ENCODE measurements around the gene TUBAL3.
"Not testable (repeated sequence)": the region's sequence is repeated elsewhere in the genome, so short reads cannot be mapped to it uniquely, and the experiment has no call there.

TUBAL3 gene

GRCh38 chr10:5419466-5420094 lies 15.0 kb upstream of the TUBAL3 start:
- no peak for DNase-seq

GRCh38 chr10:5418584-5418983 lies 14.0 kb upstream of the TUBAL3 start:
- DNase-seq: no peak

- peak; percentile 90 for DNase-seq
These were observed 12.4 kb upstream of the TUBAL3 start for GRCh38 chr10:5416981-5417380.

- DNase-seq: no peak
These were observed 8.6 kb upstream of the TUBAL3 start for GRCh38 chr10:5413012-5413938.

- peak; percentile 74 for DNase-seq
These were observed 7.8 kb upstream of the TUBAL3 start, which contains the start of gene NET1 for GRCh38 chr10:5412277-5412941. TSS of gene NET1 (plus strand) at chr10:5412557. CDS start at chr10:5412693, 136 bp downstream.

GRCh38 chr10:5411941-5412276 lies 7.3 kb upstream of the TUBAL3 start:
- DNase-seq: no peak

- DNase-seq: not testable (repeated sequence)
These were observed 6.2 kb upstream of the TUBAL3 start for GRCh38 chr10:5410787-5411186.

GRCh38 chr10:5406918-5407317 lies 2.3 kb upstream of the TUBAL3 start:
- DNase-seq: no peak

GRCh38 chr10:5402798-5403197 lies 1.8 kb downstream of the TUBAL3 start:
- DNase-seq: no peak

- DNase-seq: no peak
These were observed 4.0 kb downstream of the TUBAL3 start for GRCh38 chr10:5400468-5401240.

- no peak for DNase-seq
These were observed 5.3 kb downstream of the TUBAL3 start for GRCh38 chr10:5399332-5399731.

- no peak for DNase-seq
These were observed 7.9 kb downstream of the TUBAL3 start for GRCh38 chr10:5396556-5397300.

- no peak for DNase-seq
These were observed 9.5 kb downstream of the TUBAL3 start for GRCh38 chr10:5395168-5395567.

GRCh38 chr10:5393529-5393928 lies 11.1 kb downstream of the TUBAL3 start:
- DNase-seq: no peak

- DNase-seq: no peak
These were observed 12.8 kb downstream of the TUBAL3 start for GRCh38 chr10:5391790-5392189.

GRCh38 chr10:5390607-5391205 lies 13.9 kb downstream of the TUBAL3 start:
- no peak for DNase-seq

GRCh38 chr10:5387169-5387568 lies 17.5 kb downstream of the TUBAL3 start:
- no peak for DNase-seq

GRCh38 chr10:5385224-5385623 lies 19.4 kb downstream of the TUBAL3 start:
- DNase-seq: no peak

GRCh38 chr10:5381187-5381586 lies 23.4 kb downstream of the TUBAL3 start:
- no peak for DNase-seq

GRCh38 chr10:5380395-5380794 lies 24.2 kb downstream of the TUBAL3 start:
- DNase-seq: not testable (repeated sequence)

GRCh38 chr10:5379202-5379601 lies 25.4 kb downstream of the TUBAL3 start:
- DNase-seq: not testable (repeated sequence)

- DNase-seq: no peak
These were observed 28.2 kb downstream of the TUBAL3 start for GRCh38 chr10:5376450-5376849.

All from DMS 273 treated with DMSO at 0.1 percent for 48 hours (cell line).